Activated CD8-positive, alpha-beta memory T cell treated with anti-CD3 and anti-CD28 coated beads, Interleukin-2, amount 50 U/mL, for 1 hour (primary cell): Measurements from ENCODE around the gene ITPR1.

ENCODE experiments used
- DNase-seq: peaks from one replicate; pipeline ENCODE4 v3.0.0-alpha.2; 2020; ENCODE audit errors: extremely low read depth

The ITPR1 gene

DNA sequence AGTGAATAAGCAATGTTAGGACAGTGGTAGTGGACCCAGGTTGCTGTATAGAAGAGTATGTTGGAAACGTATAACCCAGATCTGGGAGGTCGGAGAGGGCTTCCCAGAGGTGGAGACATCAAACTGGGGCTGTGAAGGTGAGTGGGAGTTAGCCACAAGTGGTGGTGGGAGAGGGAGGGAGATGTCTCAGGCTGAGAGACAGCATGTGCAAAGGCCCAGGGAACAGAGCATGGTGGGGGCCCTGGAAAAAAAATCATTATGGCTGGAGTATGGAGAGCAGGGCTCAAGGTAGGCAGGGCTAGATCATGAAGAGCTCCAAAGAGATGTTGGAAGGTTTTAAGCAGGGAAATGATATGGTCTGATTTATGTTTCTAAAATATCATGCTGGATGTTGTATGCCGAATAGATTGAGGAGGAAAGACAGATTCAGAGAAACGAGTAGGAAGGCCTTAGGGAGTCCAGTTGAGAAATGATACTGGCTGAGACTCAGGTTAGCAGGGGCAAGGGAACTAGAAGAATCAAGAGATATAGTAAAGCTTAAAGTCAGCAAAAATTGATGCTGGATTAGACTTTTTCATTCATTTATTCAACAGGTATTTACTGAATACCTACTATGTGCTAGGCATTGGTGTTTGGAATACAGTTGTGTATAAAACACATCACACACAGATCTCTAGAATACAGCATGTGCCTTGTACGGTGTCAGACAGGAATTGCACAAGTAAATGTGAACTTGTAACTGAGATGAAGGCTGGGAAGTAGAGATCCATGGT, 17.0 kb downstream of the ITPR1 start:
- DNase-seq = no peak

DNA sequence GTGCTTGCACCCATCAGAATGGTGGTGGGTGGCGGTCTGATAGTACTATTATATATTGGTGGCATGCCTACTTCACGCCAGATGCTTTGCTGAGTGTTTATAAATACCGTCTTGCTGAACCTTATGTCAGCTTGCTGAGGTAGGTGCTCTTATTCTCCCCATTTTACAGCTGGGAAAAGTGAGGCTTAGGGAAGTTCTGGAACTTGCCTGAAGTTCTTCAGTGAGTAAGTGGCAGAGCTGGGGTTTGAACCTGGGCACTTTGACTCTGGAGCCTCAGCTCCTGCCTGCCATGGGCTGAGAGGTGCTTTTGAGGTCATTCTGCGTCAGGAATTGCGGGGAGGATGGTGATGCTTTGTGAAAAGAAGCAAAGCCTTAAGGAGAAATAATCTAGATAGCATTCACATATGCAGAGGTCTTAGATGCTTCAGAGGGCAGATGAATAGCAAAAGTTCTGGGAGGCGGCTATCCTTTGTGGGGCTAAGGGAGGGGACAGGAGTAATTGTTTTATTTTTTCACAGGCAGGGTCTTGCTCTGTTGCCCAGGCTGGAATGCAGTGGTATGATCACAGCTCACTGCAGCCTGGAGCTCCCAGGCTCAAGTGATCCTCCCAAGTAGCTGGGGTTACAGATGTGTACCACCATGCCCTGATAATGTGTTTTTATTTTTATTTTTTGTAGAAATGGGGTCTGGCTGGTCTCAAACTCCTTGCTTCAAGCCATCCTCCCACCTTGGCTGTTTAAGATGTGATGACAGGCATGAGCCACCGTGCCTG, 18.5 kb downstream of the ITPR1 start:
- no peak for DNase-seq

DNA sequence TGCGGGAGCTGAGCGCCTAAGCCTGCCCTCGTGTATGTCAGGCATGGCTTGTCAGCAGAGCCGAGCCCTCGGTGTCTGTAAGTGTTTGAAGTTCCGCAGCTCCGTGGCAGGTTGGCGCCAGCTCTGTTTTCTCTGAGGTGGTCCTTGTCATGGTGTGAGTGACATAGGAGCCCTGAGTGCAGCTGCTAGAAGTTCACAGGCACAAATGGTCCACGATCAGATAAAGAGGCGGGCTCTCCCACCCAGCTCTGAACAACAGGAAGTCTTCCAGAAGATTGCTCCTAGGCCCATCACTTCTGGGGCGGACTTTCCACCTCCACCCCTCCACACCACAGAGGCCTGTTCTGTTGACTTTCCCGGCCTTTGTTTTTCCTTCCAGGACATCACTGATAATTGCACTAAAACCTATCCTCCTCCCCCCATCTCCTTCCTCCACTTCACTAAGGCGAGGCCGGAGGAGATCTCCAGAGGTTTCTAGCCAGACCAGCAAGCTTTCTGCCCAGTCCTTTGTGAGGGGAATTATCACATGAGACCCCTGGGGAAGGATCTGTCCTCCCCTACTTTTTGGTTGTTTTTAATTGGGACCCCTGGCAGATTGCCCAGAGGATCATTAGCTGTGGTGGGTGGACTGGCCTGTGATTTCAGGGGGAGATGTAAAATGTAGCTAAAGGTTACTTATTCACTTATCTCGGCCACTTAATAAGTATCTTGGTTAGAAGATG, 19.9 kb downstream of the ITPR1 start:
- no peak for DNase-seq

DNA sequence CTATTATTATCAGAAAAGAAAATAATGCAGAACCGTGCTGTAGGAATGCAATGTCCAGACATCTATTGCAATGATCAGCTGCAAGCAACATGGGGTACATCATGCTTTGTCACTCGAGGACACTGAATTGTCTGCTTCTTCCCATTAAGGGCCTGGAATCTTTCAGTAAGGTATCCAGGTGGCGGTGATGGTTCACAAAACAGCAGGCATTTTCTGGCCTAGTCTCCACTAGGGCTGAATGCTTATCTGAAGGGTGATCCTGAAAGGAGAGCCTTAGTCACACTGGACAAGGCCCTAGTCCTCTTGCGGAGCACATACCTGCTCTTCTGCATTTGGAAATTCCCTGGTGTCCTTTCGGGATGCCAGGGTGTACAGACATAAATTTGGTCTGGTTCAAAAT, 21.2 kb downstream of the ITPR1 start:
- no peak for DNase-seq

DNA sequence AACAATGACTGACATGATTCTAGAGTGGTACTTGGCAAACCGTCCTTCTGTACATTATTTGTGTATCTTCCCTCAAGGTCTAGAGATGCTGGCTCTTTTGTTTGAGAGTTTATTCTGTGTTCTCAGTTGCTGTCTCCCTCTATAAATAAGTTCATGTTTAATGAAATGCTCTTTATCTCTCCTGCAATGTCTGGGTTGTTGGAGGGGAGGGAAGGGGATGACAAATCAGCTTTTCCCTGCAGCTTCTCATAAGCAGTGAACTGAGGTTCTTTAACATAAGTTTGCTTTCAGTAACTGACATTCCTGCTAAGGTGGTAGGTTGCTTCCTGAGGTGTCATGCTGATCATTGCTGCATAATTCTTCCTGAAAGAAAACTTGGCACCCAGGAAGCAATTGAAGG, 21.8 kb downstream of the ITPR1 start:
- no peak for DNase-seq

DNA sequence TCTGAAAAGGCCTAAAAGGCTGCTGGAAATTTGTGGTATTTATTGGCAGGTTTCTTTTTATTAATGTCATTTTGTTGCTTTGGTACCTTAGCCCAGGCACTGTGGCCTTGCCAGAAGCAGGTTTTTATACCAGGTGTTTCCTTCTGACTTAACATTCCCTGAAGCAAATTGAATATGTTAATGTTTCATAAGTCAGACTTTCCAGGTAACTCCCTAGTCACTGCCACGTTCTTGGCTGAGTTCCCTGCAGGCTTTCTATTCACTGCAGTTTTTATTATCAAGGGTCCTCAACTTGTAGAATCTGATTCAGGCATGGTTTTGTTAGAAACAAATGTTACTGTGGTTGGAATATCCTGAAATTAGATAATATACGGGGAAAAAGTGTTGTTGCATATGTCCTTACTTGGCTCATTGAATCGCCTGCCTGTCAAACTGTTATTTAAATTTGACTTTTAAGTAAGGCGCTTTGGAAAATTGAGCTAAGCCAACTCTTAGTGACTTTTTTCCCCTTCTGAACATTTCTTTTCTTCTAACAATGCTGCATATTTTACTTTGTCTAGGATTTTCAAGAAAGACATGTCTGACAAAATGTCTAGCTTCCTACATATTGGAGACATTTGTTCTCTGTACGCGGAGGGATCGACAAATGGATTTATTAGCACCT, 22.9 kb downstream of the ITPR1 start:
- no peak for DNase-seq

DNA sequence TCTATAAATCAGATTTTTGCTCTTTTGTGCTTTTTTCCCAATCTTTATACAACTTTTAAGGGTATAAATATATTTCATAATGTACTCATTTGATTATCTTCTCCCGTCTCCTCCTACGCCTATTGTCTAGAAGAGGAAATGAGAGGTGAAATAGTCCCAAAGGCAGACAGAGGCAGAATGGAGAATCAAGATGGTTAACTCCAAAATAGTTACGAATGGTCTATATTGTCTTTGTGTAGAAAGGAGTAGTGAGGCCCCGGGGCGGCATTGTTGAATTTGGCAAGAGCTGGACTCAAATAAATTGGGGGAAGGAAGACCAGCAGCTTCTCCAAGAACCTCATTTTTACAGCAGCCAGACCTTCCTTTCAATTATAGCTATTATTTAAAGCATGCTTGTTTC, 23.9 kb downstream of the ITPR1 start:
- no peak for DNase-seq

DNA sequence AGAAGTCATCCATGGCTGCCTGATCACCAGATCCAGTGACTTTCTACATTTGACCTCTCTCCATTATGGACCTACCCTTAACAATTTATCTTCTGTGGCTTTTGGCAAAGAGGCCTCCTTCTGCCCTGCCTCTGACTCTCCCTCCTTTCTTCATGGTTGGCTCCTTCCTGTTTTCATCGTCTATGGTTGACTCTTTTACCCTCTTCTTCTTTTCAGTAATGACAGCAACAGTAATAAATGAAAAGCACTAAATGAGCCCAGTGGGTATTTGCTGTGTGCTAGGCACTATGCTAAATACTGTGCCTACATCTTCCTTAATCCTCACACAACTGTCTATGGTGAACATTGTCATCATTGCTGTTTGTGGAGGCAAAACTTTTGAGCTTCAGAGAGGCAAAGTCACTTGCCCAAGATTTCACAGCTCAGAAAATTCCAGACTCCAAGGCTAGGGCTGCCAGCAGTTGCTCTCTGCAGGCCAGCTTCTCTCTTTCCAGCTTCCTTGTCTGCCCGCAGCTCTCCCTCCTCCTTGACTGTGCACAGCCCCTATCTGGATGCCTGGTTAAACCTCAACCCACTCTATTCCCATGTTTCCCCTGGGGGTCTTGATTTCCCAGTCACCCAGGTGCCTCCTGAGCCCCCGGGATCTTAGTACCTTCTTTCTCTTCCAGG, 24.6 kb downstream of the ITPR1 start:
- DNase-seq = no peak

DNA sequence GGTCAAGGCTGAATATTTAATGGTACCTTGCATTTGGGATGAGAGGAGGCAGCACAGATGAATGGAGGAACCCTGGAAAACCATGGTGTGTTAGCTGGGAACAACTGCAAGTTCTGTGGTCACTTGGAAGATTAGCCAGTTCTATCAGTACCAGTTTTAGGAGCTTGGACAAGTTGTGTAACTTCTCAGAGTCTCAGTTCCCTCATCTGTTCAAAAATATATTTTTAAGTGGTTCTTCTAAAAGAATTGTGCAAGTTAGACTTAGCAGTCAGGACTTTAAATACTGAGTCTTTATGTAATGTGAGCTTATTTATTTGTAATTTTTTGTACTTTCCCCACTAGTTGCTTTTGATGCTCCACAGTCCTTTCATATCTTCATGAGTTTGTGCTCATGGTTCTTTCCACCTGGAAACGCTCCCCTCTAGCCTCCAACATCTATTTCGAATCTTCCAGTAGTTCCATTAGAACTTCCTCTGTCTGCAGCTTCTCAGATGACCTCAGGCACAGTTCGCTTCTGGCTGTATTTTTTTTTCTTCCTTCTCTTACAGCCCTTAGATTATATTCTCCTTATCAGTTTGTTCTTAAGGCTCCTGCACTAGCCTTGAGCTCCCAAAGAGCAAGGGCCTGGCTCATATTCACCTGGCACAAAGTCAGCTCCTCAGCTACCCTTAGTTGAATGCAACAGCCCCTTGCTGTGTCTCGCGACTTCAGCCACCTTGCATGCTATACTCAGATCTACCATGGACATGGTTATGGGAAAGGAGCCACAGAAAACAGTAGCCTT, 27.1 kb downstream of the ITPR1 start:
- DNase-seq = no peak

DNA sequence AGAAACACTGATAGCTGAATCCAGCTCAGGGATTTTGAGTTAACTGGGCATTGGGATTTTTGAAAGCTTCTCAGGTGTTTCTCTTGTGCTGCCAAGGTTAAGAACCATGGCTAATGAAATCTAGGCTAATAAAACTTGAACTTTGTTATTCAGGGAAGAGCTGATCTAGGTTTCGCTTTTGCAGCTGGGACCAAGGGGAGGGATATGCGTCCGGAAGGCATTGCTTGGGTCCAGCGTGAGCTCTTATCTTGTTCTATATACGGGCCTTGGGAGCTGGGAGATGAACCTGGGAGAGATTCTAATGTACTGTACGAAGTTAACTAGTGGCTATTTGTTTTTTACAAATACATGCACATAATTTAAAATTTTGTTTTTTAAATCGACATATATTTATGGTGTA, 29.8 kb downstream of the ITPR1 start:
- DNase-seq = no peak

DNA sequence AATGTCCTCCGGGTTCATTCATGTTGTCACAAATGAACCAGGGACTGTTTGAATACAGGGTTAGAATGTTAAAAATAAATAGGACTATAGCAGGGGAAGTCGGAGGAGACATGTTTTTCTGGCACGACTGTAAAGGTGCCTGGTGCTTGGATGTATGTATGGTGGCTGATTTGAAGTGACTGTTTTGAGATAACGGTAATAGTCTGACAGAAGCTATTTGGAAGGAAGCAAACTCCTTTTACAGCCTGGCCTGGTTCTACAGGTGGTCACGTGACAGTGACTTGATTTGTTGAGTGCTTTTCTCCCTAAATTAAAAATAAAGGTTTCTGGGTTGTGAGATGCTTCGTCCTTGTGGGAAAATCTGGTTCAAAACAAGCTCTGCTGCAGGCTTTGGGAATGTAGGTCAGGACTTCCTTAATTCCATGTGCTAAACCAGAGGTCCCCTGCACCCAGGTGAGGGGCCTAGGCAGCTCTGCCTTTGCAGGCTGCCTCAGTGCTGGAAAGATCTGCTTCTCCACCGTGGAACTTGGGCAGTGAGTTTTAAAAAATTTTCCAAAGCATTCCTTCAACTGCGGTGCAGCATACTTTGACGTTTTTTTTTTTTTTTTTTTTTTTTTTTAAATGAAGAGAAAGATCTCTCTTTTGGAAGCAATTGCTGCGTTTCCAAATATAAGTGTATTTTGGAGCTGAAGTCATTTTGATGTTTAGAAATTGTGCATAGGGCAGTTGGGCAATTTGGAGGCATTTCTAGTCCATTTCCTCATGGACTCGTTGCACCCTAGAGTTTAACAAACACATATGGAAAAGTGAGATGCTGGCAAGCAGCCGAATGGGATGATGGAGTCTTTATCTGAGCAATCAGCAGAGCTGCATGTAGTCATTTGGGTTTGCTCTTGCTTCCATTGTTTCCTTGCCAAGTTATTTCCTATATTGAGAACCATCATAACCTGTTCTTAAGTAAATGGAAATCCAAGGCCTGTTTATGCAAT, 30.9 kb downstream of the ITPR1 start:
- no peak for DNase-seq

DNA sequence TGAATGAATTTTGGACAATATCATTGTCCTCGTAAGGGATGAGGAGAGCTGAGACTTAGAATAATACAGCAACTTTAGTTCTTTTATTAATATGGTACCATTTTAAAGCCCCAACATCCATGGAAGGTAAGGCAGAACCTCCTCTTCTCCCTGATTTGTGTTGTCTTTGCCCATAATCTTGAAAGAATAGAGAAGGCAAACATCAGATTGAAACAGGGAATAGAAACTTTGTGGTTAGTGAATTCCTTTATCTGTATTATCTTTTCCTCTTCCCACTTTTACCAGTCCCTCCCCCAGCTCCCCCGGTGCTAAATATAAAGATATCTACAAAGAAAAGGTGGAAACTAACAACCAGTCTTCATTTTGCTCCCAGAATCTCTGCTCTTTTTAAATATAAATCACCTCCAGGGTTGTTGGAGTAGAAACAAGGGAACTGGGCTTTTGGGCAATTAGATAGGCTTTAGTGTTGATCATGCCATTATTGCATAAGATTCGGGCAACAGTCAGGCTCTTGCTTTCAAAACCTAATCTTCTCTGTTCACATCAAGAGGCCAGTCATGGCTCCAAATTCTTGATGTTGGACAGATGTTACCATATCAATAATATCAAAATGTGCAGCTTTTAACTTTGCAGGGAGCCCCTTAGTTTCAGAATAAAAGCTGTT, 32.5 kb downstream of the ITPR1 start:
- DNase-seq = no peak

DNA sequence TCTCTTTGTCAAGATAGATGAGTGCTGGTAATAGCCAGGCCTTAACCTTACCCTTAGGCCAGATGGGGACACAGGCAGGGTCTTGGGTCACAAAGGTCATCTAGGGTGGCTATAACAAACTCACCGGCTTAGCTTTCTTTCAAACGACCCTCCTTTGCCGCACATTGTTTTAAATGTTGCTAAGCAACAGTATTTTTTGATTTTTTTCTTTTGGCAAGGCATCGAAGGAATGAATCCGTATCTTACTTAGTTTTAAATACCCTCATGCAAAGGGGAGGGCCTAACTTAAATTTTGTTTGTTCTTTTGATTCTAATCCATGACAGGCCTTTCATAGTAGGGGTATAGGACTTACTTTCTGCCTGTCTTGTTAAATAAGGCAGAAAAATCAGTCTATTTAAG, 35.2 kb downstream of the ITPR1 start:
- DNase-seq = no peak

DNA sequence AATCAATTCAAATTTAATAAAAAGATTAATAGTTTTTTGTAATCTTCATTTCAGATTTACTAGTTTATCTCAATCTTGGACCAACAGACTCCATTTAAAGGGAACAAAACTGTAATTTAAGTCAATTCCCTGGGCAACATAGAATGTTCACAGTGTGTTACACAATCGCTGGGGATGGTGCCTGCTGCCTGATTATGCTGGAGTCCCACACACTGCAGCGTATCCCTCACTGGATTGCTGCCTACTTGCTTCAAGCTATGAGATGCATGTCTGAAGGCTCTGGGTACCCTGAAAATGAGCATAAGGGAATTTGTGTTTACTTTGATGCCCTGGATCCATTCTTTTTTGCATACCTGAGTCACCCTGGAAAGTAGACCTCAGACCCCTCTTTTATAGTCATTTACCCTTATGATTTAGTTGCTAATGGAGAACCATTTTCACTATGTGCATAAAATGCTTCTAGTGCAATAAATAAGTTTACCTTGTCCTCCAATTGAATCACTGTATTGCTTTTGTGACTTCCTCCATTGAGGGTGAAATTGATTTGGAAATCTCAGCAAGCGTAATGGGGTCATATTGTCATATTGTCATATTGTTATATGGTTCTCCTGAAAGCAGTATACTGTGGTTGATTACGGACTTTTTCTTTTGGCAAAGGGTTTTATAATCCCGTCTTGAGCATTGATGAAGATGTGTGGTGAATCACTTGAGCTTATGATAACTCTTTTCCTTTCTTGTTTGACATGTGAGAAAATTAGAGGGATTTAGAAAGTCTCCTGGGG, 35.9 kb downstream of the ITPR1 start:
- no peak for DNase-seq

DNA sequence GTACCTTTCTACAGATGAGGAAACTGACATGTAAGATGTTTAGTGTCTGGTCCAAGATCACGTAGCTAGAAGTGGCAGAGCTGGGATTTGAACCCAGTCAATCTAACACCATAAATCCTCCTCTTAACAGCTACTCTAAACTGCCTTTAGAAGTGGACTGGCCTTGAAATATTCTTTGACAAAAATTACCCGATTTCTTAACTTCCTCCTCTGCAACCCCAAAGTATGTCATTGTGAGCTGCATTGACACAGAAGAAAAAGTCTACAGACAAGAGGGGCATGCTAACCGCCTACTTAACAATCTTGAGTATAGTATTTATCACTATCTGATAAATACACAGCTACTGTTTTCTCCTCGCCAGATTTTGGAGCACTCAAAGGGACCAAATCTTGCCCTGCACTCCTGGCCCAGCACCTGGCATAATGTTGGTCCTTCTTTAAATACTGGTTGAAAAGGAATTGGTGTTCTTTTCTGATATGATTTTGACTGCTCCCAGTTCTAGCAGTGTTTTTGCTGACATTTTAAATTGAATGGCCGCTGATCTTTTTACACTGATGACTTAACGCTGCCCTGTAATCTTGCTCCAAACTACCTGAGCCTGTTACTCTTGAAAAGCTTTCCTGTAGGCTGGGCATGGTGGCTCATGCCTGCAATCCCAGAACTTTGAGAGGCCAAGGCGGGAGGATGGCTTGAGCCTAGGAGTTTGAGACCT, 36.9 kb downstream of the ITPR1 start:
- DNase-seq = no peak

DNA sequence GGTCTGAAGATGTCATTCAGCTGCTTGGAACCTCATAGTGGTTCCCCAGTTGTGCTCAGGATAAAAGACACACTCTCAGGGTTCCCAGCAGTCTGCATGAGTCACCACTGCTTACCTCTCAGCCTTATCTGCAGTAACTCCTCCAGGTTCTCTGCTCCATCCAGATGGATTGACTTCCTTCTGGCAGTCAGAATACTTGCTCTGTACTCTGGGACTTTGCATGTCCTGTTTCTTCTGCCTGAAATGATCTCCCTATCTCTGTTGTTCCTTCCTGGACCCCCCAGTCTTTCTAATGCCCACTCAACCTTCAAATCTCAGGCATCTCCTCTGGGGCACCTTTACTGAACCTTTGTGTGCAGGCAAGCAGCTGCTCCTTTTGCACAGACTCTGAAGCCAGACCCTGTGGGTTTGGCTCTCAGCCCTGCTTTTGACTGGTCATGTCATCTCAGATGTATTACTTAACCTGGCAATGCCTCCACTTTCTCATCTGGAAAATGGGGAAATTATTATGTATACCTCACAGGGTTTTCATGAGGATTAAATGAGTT, 38.4 kb downstream of the ITPR1 start:
- no peak for DNase-seq

DNA sequence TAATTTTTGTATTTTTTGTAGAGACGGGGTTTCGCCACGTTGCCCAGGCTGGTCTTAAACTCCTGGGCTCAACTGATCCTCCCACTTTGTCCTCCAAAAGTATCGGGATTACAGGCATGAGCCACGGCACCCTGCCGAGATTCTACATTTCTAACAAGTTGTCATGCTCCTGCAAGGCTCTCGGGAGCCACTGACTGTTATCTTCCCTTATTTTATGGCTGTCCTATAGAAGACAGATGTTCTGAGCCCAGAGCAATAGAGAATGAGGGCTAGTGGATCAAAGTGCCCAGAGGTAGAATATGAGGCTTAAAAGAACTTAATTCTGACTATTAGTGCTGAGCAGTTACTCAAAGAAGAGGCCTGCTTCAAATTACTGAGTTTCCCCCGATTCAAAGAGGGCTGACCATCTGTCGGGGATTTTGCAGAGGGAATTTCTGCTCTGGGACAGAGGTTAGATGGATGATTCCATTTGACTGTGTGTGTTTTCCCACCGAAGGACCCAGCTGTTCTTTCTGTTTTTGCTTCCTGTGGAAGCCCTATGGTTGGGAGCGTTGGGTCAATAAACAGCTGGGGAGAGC, 39.5 kb downstream of the ITPR1 start:
- no peak for DNase-seq
